K562 (cell line): ENCODE results near the gene OCA2.
"Not testable (repeated sequence)": the region's sequence is repeated elsewhere in the genome, so short reads cannot be mapped to it uniquely, and the experiment has no call there.

ENCODE experiments used
- ARNT ChIP-seq, 2 experiments: fragments of 450-650 bp; IDR thresholded peaks; 2 replicates each; pipeline ENCODE4 v1.6.1; 2016; ENCODE audit warnings: mild to moderate bottlenecking in 1 of 2
- DPF2 ChIP-seq: fragments of 450-650 bp; IDR thresholded peaks from 2 replicates; pipeline ENCODE4 v1.6.1; 2016
- EP300 ChIP-seq: IDR thresholded peaks from 2 replicates; pipeline ENCODE4 v1.6.1; 2012; ENCODE audit warnings: low read length, improper control_type of control experiment
- ETS2 ChIP-seq: IDR thresholded peaks from 2 replicates; pipeline ENCODE4 v1.6.1; 2016; ENCODE audit warnings: borderline replicate concordance, missing genetic modification characterization, mild to moderate bottlenecking, moderate library complexity, missing compliant biosample characterization; ENCODE audit not compliant: poor library complexity, severe bottlenecking
- KLF6 ChIP-seq: fragments of 250-450 bp; sonication (Bioruptor Pico); IDR thresholded peaks from 2 replicates; pipeline ENCODE4 v1.4.0; 2020; ENCODE audit warnings: mild to moderate bottlenecking, moderate library complexity, borderline replicate concordance
- PATZ1 ChIP-seq: fragments of 250-450 bp; sonication (Bioruptor Pico); IDR thresholded peaks from 2 replicates; pipeline ENCODE4 v1.5.0; 2020; ENCODE audit warnings: mild to moderate bottlenecking, borderline replicate concordance
- POLR3G ChIP-seq: IDR thresholded peaks from 2 replicates; pipeline ENCODE4 v1.6.1; 2011; ENCODE audit not compliant: insufficient read length, insufficient replicate concordance; ENCODE audit errors: extremely low read depth
- RBM15 ChIP-seq: fragments of 200-400 bp; formaldehyde crosslinking; IDR thresholded peaks from 2 replicates; pipeline ENCODE4 v1.6.1; 2018; ENCODE audit warnings: mild to moderate bottlenecking, low read length, moderate library complexity; ENCODE audit not compliant: insufficient read depth
- TFE3 ChIP-seq: fragments of 450-650 bp; formaldehyde crosslinking; IDR thresholded peaks from 2 replicates; pipeline ENCODE4 v1.4.0; 2020; ENCODE audit warnings: mild to moderate bottlenecking, mixed read lengths
- ZFX ChIP-seq: sonication (generic); formaldehyde crosslinking; IDR thresholded peaks from 2 replicates; pipeline ENCODE4 v1.8.0; 2022; ENCODE audit warnings: mild to moderate bottlenecking, missing genetic modification reagents, moderate library complexity

GRCh38 chr15:28137408-28138039, 38.4 kb upstream of the OCA2 start:
- not testable (repeated sequence) for TF ChIP-seq EP300; ARNT (IDR thresholded peaks at IDR 0.05); TFE3 (CRISPR knock-in tag); RBM15; POLR3G; ZFX (CRISPR knock-in tag); ETS2 (tag); DPF2; KLF6 (CRISPR knock-in tag); PATZ1 (CRISPR knock-in tag)
